22Rv1 (cell line): ENCODE results near the gene MYBPC3.

ENCODE experiments used
- H3K27ac ChIP-seq: fragments of 450-650 bp; 2 replicates; pipeline ENCODE4 v1.5.1; 2017
- CTCF ChIP-seq: fragments of 450-650 bp; IDR thresholded peaks from 2 replicates; pipeline ENCODE4 v1.5.1; 2017; ENCODE audit warnings: mild to moderate bottlenecking
- ZFX ChIP-seq: fragments of 450-650 bp; IDR thresholded peaks from 2 replicates; pipeline ENCODE4 v1.6.1; 2017; ENCODE audit warnings: antibody characterized with exemption, borderline replicate concordance

MYBPC3 gene

DNA sequence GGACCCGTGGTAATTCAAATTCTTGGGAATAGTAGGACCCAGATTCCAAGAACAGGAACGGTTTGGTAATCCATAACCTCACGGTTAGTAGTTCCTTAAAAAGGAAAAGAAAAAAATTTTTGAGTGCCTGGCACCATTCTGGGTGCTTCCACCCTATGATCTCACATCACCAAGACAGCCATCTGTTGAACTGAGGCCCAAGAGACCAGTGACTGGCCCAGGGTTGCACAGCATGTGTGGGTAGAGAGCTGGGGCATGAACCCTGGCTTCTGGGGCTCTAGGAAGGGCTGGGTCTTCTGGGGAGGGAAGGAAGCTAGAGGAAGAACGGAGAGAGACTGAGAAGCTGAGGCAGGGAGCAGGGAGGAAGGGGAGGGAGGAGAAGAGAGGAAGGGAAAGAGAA, 30.6 kb upstream of the MYBPC3 start:
- H3K27ac ChIP-seq = no peak overlapping the region
- no peak for TF ChIP-seq CTCF
- no peak for TF ChIP-seq ZFX

- no peak overlapping the region for H3K27ac ChIP-seq
- TF ChIP-seq ZFX = no peak
- no peak for TF ChIP-seq CTCF
These were observed 27.6 kb upstream of the MYBPC3 start for GRCh38 chr11:47380078-47380477.

- H3K27ac ChIP-seq = no peak overlapping the region
- TF ChIP-seq ZFX (no peak), CTCF (no peak)
These were observed 26.8 kb upstream of the MYBPC3 start for GRCh38 chr11:47379317-47379716.

DNA sequence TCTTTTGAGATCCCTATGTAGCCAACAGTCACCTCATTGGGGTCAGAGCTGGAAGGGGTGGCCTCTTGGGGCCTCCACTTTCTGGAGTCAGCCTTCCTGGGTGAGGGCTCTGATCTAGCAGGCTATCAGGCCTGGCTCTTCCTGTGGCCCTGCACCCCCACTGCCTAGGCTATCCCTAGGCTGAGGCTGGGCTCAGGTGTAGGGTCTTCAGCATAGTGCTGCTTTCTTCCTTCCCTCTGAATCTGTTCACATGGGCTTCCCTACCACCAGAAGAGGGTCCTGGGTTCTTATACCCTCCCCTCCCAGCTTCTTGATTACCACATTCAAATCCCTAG, 26.3 kb upstream of the MYBPC3 start:
- TF ChIP-seq ZFX (no peak), CTCF (no peak)
- H3K27ac ChIP-seq = no peak overlapping the region

DNA sequence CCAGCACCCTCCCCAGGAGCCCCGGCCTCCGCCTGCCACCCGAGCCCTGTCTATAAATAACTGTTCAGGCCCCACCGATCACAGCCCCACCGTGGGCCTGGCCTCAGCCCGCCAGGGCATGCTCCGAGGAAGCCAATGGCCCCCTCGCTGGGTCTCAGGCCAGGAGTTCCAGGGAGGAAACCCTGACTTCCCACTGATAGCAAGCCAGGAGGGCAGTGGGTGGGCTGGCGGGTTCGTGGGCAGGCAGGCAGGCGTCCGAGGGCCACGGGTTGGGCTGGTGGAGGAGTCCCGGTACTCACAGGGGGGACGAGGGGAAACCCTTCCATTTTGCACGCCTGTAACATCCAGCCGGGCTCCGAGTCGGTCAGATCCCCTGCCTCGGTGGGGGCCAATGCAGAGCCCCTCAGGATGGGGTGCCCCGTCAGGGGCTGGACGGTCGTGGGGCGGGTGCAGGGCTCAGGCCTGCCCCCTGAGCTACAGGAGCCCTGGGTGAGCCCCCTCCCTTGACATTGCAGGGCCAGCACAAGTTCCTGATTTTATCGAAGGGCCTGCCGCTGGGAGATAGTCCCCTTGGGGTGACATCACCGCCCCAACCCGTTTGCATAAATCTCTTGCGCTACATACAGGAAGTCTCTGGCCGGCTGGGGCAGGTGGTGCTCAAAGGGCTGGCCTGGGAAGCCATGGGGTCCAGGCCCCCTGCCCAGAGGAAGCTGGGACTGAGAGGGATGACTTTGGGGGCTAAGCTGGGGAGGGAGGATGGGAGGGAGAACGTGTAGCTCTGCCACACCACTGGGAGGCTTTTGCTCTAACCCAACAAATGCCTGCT, 25.7 kb upstream of the MYBPC3 start, which contains the start of gene SPI1:
Gene SPI1, minus strand, starts transcription at position 538 of the 826 bp plus-strand sequence. Its CDS starts 194 bp downstream, at position 344.
- TF ChIP-seq CTCF = no peak
- no peak within 1 kb of the TSS for H3K27ac ChIP-seq

GRCh38 chr11:47377571-47378009, 25.1 kb upstream of the MYBPC3 start:
- H3K27ac ChIP-seq = no peak overlapping the region

More at GRCh38 chr11:47377571-47378009, 25.1 kb upstream of the MYBPC3 start:
- no peak for TF ChIP-seq ZFX
- no peak for TF ChIP-seq CTCF
